ENCODE data around the gene APOC3.

The APOC3 gene

DNA sequence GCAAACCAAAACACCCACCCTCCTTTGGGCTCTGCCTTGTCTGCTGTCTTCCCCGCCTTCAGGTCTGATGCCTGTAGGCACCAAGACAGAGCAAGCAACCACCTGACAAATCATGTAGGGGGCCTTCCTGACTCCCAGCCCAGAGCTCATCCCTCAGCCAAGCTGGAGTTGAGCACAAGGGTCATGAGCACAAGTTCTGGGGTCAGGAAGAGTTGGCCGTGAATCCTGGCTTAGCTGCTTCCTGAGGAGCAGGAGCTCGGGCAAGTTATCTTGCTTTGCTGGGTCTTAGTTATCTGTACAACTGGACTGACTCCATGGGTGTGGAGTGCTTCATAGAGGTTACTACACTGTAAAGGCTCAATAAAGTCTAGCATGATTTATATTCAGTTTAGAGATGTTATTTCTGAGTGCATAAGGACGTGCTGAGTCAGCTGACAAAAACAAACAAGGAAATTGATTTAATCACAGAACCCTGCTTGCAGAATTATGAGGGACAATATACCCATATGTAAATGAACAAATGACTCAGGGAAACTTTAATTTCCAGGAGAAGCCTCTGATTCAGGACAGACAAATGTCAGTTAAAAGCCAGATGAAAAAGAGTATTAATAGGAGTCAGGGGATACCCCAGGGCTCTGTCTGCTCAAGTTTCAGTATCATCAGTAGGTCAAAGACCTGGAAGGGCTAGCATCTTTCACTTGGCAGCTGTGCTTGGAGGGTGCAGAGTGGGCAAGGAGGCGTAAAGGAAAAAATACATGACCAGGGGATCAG is 22.7 kb downstream of the APOC3 start:
- DNase-seq: no peak

GRCh38 chr11:116853461-116854073 is 23.9 kb downstream of the APOC3 start:
- peak; percentile 62 to 81 for DNase-seq

DNA sequence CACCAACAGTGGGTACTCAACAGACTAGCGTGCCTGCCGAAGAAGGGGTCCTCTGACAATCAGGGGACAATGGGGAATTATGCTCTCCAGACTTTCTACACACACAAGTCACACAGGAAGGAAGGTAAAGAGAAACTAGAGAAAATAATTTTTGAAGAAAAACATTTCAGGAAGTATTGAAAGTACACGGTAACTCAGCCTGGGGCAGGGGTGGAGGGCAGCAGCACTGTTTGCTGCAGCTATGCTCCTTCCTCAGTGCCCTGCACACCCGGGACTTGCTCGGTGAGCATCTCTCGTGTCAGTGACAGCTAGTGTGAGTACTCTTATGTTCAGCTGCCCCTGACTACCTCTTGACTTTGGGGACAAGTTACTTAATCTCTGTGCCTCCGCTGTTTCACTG is 25.7 kb downstream of the APOC3 start:
- no peak for DNase-seq

DNA sequence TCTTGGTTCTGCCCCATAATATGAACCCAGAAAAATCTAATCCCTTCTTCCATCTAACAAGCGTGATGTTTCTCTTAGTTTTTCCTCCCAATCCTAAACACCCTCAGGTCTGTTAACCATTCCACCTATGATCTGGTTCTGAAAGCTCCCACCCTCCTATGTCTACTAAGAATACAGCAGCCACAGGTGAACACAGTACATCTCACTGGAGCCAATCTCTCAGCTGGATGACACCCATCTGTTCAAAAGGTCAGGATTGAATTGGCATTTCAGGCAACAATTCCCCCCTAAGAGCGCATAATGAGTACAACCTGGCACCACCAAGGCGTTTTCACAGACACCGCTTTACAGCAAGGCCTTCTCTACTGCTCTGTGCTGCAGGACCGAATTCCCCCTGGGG is 26.7 kb downstream of the APOC3 start:
- no peak for DNase-seq

DNA sequence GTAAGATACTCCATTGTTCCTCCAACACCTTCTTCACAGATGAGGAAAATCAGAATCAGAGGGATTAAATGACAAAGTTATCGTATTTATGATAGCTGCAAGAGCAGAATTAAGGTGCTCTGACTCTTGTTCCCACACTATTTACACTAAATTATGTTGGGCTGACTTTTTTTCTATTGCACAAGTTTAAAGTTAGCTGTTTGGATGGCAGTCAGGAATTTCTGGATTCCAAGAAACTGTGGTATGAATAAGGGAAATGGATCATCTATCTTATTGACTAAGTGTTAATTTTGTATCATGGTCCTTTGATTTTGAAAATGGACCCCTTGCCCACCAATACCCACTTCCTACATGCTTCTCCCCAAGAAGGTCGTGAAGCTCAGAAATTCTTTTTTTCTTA is 27.6 kb downstream of the APOC3 start:
- no peak for DNase-seq

GRCh38 chr11:116857936-116858335 is 28.2 kb downstream of the APOC3 start:
- no peak for DNase-seq

DNA sequence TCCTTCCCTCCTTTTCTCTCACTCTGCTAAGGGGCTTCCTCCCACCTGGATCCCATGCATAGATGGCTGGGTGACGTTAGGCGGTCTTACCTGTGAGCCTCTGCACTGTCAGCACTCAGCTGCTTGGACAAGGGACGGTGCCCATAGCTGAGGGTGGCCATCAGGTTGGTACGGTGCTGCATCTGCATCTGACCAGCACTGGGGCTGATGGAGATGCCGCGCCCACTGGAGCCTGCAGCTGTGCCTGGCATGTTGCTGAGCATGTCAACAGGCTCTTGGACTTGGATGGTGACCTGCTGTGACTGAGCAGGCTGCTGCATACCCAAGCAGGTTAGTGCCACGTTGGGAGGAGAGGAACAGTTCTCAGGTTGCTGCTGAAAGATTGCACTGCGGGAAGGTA is 29.5 kb downstream of the APOC3 start:
- DNase-seq: no peak

- no peak for DNase-seq
Measured at GRCh38 chr11:116860303-116860702, 30.6 kb downstream of the APOC3 start.

DNA sequence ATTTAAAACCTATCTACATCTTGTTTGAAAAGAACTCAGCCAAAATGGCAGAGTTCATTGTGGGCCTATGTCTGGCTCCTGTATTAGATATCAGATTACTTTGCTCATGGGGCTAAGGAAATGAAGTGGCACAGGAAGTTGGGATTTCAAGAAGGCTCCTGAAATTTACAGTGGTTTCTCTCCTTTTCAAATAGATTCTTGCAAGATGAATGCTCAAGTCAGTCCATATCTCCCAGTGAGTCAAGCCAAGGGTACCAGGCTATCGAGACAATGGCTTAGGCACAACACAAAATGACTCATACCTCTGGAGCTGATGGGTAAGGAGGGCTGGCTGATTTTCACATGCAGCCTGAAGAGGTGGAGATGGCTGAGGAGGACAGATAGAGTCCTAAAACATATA is 31.8 kb downstream of the APOC3 start:
- no peak for DNase-seq

DNA sequence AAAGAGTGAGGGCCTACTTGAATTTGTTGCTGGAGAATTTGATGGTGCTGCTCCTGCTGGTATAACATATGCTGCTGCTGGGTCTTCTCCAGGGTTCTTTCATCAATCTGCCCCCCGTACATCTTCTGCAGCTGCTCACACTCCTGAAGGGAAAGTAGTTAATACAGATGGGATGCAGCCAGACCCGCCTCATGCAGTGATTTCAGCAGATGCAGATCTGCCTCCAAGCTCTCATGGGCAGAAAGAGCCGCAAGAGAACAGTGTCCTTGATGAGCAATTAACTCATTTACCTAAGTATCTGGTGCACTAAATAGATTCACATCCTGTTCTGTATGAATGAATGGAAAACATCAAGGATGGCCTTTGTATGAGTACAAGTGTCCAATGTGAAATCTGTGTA is 32.5 kb downstream of the APOC3 start:
- DNase-seq: no peak

DNA sequence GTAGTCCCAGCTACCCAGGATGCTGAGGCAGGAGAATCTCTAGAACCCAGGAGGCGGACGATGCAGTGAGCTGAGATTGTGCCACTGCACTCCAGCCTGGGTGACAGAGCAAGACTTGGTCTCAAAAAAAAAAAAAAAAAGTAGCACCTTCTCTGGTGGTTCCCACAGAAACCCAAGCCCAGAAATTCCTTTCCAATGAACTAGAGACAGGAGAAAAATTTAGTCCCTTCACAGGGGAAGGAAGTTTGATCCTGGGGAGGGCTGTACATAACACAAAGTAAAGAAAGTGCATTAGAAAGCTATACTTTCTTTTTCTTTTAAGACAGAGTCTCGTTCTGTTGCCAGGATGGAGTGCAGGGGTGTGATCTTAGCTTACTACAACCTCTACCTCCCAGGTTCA is 33.2 kb downstream of the APOC3 start:
- DNase-seq: no peak

- DNase-seq: no peak
Measured at GRCh38 chr11:116864531-116864930, 34.8 kb downstream of the APOC3 start.

- DNase-seq: no peak
Measured at GRCh38 chr11:116865696-116866095, 36.0 kb downstream of the APOC3 start.

- no peak for DNase-seq
Measured at GRCh38 chr11:116866804-116867455, 37.2 kb downstream of the APOC3 start.

DNA sequence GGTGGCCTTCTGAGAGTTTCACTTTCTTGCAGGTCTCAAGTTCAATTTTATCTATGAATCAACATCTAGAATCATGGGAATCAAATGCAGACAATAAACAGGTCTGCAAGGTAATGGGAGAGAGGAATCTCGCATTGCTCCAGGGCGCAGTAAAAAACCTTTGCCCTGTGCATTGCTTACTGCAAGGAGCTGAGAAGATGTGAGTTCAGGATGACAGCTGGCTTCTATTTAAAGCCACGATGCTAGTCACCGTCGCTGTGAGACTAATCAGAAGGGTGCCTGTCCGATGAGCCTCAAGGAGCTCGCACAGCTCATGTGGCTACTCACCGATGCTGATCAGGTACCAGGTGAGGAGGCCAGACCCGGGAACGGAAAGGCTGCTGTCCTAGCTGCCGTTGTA is 37.9 kb downstream of the APOC3 start:
- DNase-seq: no peak

DNA sequence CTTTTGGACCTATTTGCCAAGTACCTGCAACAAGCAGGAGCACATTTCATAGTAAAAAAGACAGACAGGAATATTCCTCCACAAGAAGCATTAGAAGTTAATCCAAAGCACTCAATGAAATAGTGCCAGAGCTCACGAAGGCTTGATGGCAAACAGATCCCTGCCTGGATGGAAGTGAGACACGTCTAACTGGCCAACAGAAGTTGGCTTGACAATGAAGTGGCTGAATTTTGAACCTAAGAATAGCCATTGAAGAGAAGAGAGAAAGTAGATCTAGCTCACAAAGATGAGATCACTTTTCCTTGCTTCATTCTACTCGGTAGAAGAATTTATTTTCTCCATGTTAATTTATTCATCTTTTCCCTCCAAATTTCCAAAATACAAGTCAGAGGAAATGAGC is 38.4 kb downstream of the APOC3 start:
- no peak for DNase-seq

- DNase-seq: no peak
Measured at GRCh38 chr11:116869610-116870009, 39.9 kb downstream of the APOC3 start.

- no peak for DNase-seq
Measured at GRCh38 chr11:116870054-116870453, 40.3 kb downstream of the APOC3 start.

GRCh38 chr11:116871248-116871647 is 41.5 kb downstream of the APOC3 start:
- DNase-seq: no peak

DNA sequence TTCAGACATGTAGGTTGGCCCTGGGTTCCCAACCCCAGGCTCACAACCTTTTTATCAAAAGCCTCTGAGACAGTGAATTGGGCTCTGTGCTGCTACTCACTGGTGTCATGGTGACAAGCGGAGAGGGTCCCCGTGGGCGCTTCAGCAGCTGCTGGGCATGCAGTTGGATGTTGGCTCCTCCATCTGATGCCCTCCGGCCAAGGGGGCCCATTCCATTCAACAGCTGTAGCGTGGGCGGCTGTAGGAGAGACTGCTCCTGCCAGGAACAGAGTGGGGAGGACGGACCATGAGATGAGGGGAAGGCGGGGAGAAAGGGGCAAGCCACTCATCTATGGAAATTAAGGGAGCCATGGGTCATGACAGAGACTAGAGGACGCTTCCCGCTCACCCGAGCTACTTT is 43.7 kb downstream of the APOC3 start:
- DNase-seq: no peak

DNA sequence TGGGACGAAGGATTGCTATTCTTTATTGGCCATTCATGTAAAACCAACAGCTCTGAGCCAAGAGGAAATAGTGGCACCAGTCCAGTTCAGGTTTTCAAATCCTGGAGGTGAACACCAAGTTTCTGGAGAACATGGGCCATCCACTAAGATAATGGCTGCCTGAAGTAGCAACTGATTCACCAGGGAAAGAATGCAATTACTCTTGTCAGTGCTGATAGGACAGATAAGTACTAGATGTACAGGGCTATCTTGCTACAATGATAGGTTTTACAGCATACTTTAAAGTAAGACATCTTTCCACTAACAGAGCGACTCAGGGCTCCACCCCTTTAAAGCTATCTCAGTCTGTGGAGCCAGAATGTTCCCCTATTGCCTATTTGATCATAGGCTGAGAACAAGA is 44.5 kb downstream of the APOC3 start:
- no peak for DNase-seq

- DNase-seq: no peak
Measured at GRCh38 chr11:116875194-116875593, 45.5 kb downstream of the APOC3 start.

- DNase-seq: no peak
Measured at GRCh38 chr11:116876656-116877055, 46.9 kb downstream of the APOC3 start.

Measured in CD4-positive, alpha-beta T cell treated with Interleukin-1 beta for 1 hour (primary cell).